IMR-90 (cell line): Measurements from ENCODE around the gene SMOC1. TPM values are rescaled to one million over a fixed set of nuclear protein-coding genes. Genes with fewer than 3 reads are reported as not detected.

ENCODE experiments used
- ATAC-seq: fragments of 200-7000 bp; cut with Tn5 transposase; 2 replicates; pipeline ENCODE4 v1.9.1; 2020; ENCODE audit warnings: low read depth, mild to moderate bottlenecking, moderate library complexity
- BruUV-seq: library from RNA; stranded (reverse); fragments of 400-500 nt; replicated peaks from 2 replicates; lab custom pipeline; 2021; lab: Mats Ljungman, UMichigan
- CTCF ChIA-PET: fragments of 300-600 bp; formaldehyde crosslinking; extraction: SDS; loops from one replicate; lab custom pipeline; 2021; ENCODE audit warnings: antibody characterized with exemption; lab: Yijun Ruan, JAX
- POLR2A ChIA-PET: fragments of 300-600 bp; sonication (Branson Sonifier 250); formaldehyde crosslinking; loops from one replicate; lab custom pipeline; 2022; ENCODE audit warnings: antibody characterized with exemption; ENCODE audit not compliant: unreplicated experiment; lab: Charles Lee
- DNase-seq: peaks from one replicate; pipeline ENCODE4 v3.0.0; 2013
- H2AFZ ChIP-seq: replicated peaks from 2 replicates; pipeline ENCODE3; 2013; ENCODE audit warnings: low read length, mild to moderate bottlenecking; ENCODE audit not compliant: poor library complexity
- H2AK5ac ChIP-seq: 2 replicates; pipeline ENCODE4 v1.6.1; 2013; ENCODE audit warnings: low read depth, low read length, inconsistent platforms
- H2AK9ac ChIP-seq: replicated peaks from 2 replicates; pipeline ENCODE3; 2013; ENCODE audit warnings: mild to moderate bottlenecking, low read depth, low read length, moderate library complexity; ENCODE audit not compliant: poor library complexity
- H2BK120ac ChIP-seq: 2 replicates; pipeline ENCODE4 v1.6.1; 2013; ENCODE audit warnings: low read depth, low read length, inconsistent platforms
- H2BK15ac ChIP-seq: 3 replicates; pipeline ENCODE4 v1.6.1; 2013; ENCODE audit warnings: low read depth, low read length, inconsistent platforms
- H2BK20ac ChIP-seq: 2 replicates; pipeline ENCODE4 v1.6.1; 2013; ENCODE audit warnings: low read depth, mild to moderate bottlenecking, inconsistent platforms, low read length, moderate library complexity
- H2BK5ac ChIP-seq: 2 replicates; pipeline ENCODE4 v1.6.1; 2013; ENCODE audit warnings: mild to moderate bottlenecking, low read depth, low read length, inconsistent platforms; ENCODE audit not compliant: poor library complexity, severe bottlenecking
- H3K14ac ChIP-seq: replicated peaks from 2 replicates; pipeline ENCODE4 v1.6.1; 2013; ENCODE audit warnings: low read depth, low read length, inconsistent platforms
- H3K18ac ChIP-seq: 2 replicates; pipeline ENCODE4 v1.6.1; 2013; ENCODE audit warnings: low read depth, low read length, control low read depth
- H3K23ac ChIP-seq: 2 replicates; pipeline ENCODE4 v1.6.1; 2013; ENCODE audit warnings: low read depth, low read length, inconsistent platforms
- H3K27ac ChIP-seq: 2 replicates; pipeline ENCODE4 v1.5.1; 2013; ENCODE audit warnings: mild to moderate bottlenecking, control low read depth, low read length; ENCODE audit not compliant: insufficient read depth
- H3K27me3 ChIP-seq: 2 replicates; pipeline ENCODE4 v1.6.1; 2013; ENCODE audit warnings: low read length; ENCODE audit not compliant: control insufficient read depth, insufficient read depth
- H3K36me3 ChIP-seq: 2 replicates; pipeline ENCODE4 v1.6.1; 2013; ENCODE audit warnings: low read length, mixed read lengths; ENCODE audit not compliant: control insufficient read depth, insufficient read depth
- H3K4ac ChIP-seq: 2 replicates; pipeline ENCODE4 v1.6.1; 2013; ENCODE audit warnings: low read depth, low read length, inconsistent platforms
- H3K4me1 ChIP-seq: 2 replicates; pipeline ENCODE4 v1.6.1; 2013; ENCODE audit warnings: low read length, mixed read lengths; ENCODE audit not compliant: control insufficient read depth, insufficient read depth
- H3K4me2 ChIP-seq: 2 replicates; pipeline ENCODE4 v1.6.1; 2013; ENCODE audit warnings: low read depth, mild to moderate bottlenecking, control low read depth, low read length, moderate library complexity
- H3K4me3 ChIP-seq: 2 replicates; pipeline ENCODE4 v1.5.1; 2013; ENCODE audit warnings: low read depth, mild to moderate bottlenecking, control low read depth, low read length, moderate library complexity; ENCODE audit not compliant: insufficient read depth
- H3K56ac ChIP-seq: 2 replicates; pipeline ENCODE4 v1.6.1; 2013; ENCODE audit warnings: low read length, inconsistent platforms; ENCODE audit not compliant: insufficient read depth; ENCODE audit errors: extremely low read depth
- H3K79me1 ChIP-seq, 2 experiments: 2 replicates each; pipeline ENCODE4 v1.6.1; 2013; ENCODE audit warnings: low read length in 2 of 2, inconsistent platforms in 1 of 2, low read depth in 1 of 2
- H3K9ac ChIP-seq: 2 replicates; pipeline ENCODE4 v1.6.1; 2013; ENCODE audit warnings: low read depth, low read length, control low read depth
- H3K9me1 ChIP-seq: 2 replicates; pipeline ENCODE4 v1.6.1; 2013; ENCODE audit warnings: low read length, inconsistent platforms; ENCODE audit not compliant: insufficient read depth
- H3K9me3 ChIP-seq: 2 replicates; pipeline ENCODE4 v1.6.1; 2013; ENCODE audit warnings: low read length; ENCODE audit not compliant: control insufficient read depth, insufficient read depth
- H4K20me1 ChIP-seq: 2 replicates; pipeline ENCODE4 v1.6.1; 2013; ENCODE audit warnings: low read length, inconsistent platforms; ENCODE audit not compliant: insufficient read depth
- H4K5ac ChIP-seq: 2 replicates; pipeline ENCODE4 v1.6.1; 2013; ENCODE audit warnings: mild to moderate bottlenecking, low read depth, low read length, control low read depth
- H4K8ac ChIP-seq, 2 experiments: 2 replicates each; pipeline ENCODE4 v1.6.1; 2013; ENCODE audit warnings: low read depth in 2 of 2, low read length in 2 of 2, control low read depth in 1 of 2, inconsistent platforms in 1 of 2
- H4K91ac ChIP-seq: 2 replicates; pipeline ENCODE4 v1.6.1; 2013; ENCODE audit warnings: low read depth, low read length, inconsistent platforms; ENCODE audit not compliant: insufficient read depth
- RFX5 ChIP-seq: IDR thresholded peaks from 2 replicates; pipeline ENCODE4 v1.8.0; 2012; ENCODE audit warnings: low read depth, mild to moderate bottlenecking, low read length, moderate library complexity
- SMC3 ChIP-seq: fragments of 150-350 bp; IDR thresholded peaks from 2 replicates; pipeline ENCODE4 v1.6.1; 2016; ENCODE audit warnings: low read depth, mild to moderate bottlenecking, antibody characterized with exemption, low read length, moderate library complexity
- WGBS, 2 experiments: methylation state at CpG; one replicate each; pipeline versions ENCODE4 v1.1.5 to v1.1.7; 2013; ENCODE audit warnings: missing lambda C conversion rate in 2 of 2; ENCODE audit not compliant: insufficient read length in 1 of 2; ENCODE audit errors: extremely low coverage in 2 of 2; 5-methylcytosine and 5-hydroxymethylcytosine counted together
- dilution Hi-C: fragments of 300-500 bp; cut with HindIII; formaldehyde crosslinking; loops from one replicate; pipeline ENCODE4 v1.14.3; 2018; ENCODE audit warnings: low sequenced_read_pairs; ENCODE audit not compliant: unreplicated experiment
- in situ Hi-C: fragments of 300-500 bp; cut with MboI; formaldehyde crosslinking; loops from 3 replicates; pipeline ENCODE4 v1.14.3; 2019; ENCODE audit warnings: low sequenced_read_pairs, inconsistent platforms, mixed read lengths
- intact Hi-C: fragments of 100-400 bp; cut with micrococcal nuclease; formaldehyde crosslinking; loops from 2 replicates; pipeline ENCODE4 v1.10.0; 2022
- polyA plus RNA-seq, 3 experiments: library from polyadenylated mRNA; depleted of rRNA; stranded (reverse); fragments of >200 nt; gene quantifications; 2 replicates each; pipeline ENCODE4 v1.2.3, GENCODE V29; 2012; ENCODE audit warnings: low replicate concordance in 1 of 3
- total RNA-seq: library from RNA; depleted of rRNA; stranded (reverse); fragments of >200 nt; gene quantifications from 2 replicates; pipeline ENCODE4 v1.2.3, GENCODE V29; 2012

SMOC1 gene
- total and polyA plus RNA-seq, 2 of the 4 experiments (the other 2 are of a cell fraction) = 0.90 to 4.1 TPM

- intact Hi-C loops = no loop called here
- Histone ChIP-seq H2BK5ac (no peak overlapping the region), H3K4me2 (no peak overlapping the region), H2AFZ (no peak overlapping the region), H3K18ac (no peak overlapping the region), H3K27me3 (no peaks in the 10 kb centered on the region), H2AK5ac (no peak overlapping the region), H2BK120ac (no peak overlapping the region), H3K14ac (no peak overlapping the region), H3K23ac (no peak overlapping the region), H4K5ac (no peak overlapping the region), H3K56ac (no peak overlapping the region), H3K4ac (no peak overlapping the region), H3K4me3 (no peak overlapping the region), H4K20me1 (no peaks in the 10 kb centered on the region), H4K8ac (no peak overlapping the region), H3K9me1 (no peaks in the 10 kb centered on the region), H3K79me1 (0 out of 4 replicates have a peak, but pooled peaks cover 0 to 5% of the 10 kb centered on the region in 2 experiments), H2BK20ac (no peak overlapping the region), H3K9me3 (no peaks in the 10 kb centered on the region), H3K36me3 (peaks cover 8% of the 10 kb centered on the region), H3K9ac (no peak overlapping the region), H2AK9ac (no peak overlapping the region), H3K27ac (no peak overlapping the region), H2BK15ac (no peak overlapping the region), H4K91ac (no peak overlapping the region), H3K4me1 (no peaks in the 10 kb centered on the region; the same call in 1 of the 2 replicates)
- dilution Hi-C loops = no loop called here
- in situ Hi-C loops = no loop called here
- ATAC-seq = no peak
- DNase-seq = peak; percentile 2
- TF ChIP-seq RFX5 (no peak), SMC3 (no peak)
- BruUV-seq = no TSS peak
- 58% methylated on average over 3 of the region's 11 CpGs; no CpG with 5 or more reads in 1 of the 2 experiments for WGBS, 2 experiments
- ChIA-PET POLR2A (no interaction called here), CTCF (interaction anchor here (0.6 to 1.5 kb wide), 2 partner anchors 15 to 975 kb away, joined by 3 to 5 read pairs; no protein-coding TSS in a partner anchor)
Observed at GRCh38 chr14:69955855-69956845, 76.9 kb downstream of the SMOC1 start.
